Ovary (tissue), 3 donors: ENCODE measurements around the gene TSTD2.

Experiments used
- CTCF ChIP-seq, 3 donors: fragments of 450-650 bp in 2 of 3; fragments of 200-600 bp in 1 of 3; IDR thresholded peaks; one replicate each; pipeline versions ENCODE4 v1.5.1 to v1.8.0; 2016 to 2022; ENCODE audit warnings: antibody characterized with exemption in 3 of 3, mild to moderate bottlenecking in 1 of 3
- POLR2A ChIP-seq: fragments of 450-650 bp; IDR thresholded peaks from one replicate; pipeline ENCODE4 v1.6.1; 2017; ENCODE audit warnings: antibody characterized with exemption, mild to moderate bottlenecking, moderate library complexity
- donor health status: DM: no; HTN: no; CAD: no.

GRCh38 chr9:97682242-97682641 lies 49.1 kb upstream of the TSTD2 start:
- TF ChIP-seq CTCF (IDR thresholded peaks at IDR 0.05) (no peak), POLR2A (no peak)
